Small intestine (tissue), 7 donors: ENCODE measurements around the gene ORAI2. TPM values are rescaled to one million over a fixed set of nuclear protein-coding genes. Genes with fewer than 3 reads are reported as not detected.
"Not testable (repeated sequence)": the region's sequence is repeated elsewhere in the genome, so short reads cannot be mapped to it uniquely, and the experiment has no call there.

Source experiments
- DNase-seq, 2 donors: peaks; one replicate each; pipeline versions ENCODE4 v3.0.0 to v3.0.0-alpha.2; 2013
- FAIRE-seq: peaks from 2 replicates; lab custom pipeline; 2012; peaks lifted over from hg19 to GRCh38; lab: Jason Lieb, UNC
- H3K27ac ChIP-seq, 3 donors: one replicate each; pipeline ENCODE4 v1.5.1; 2013; ENCODE audit warnings: low read length in 2 of 3, mild to moderate bottlenecking in 2 of 3, control low read depth in 1 of 3, inconsistent platforms in 1 of 3, low read depth in 1 of 3, moderate library complexity in 1 of 3
- H3K27me3 ChIP-seq, 3 donors: one replicate each; pipeline ENCODE4 v1.6.1; 2013; ENCODE audit warnings: low read length in 3 of 3, inconsistent platforms in 1 of 3; ENCODE audit not compliant: control insufficient read depth in 3 of 3, insufficient read depth in 3 of 3
- H3K36me3 ChIP-seq, 3 donors: one replicate each; pipeline ENCODE4 v1.6.1; 2013; ENCODE audit warnings: low read length in 3 of 3, inconsistent platforms in 1 of 3, low read depth in 1 of 3, mild to moderate bottlenecking in 1 of 3, moderate library complexity in 1 of 3; ENCODE audit not compliant: control insufficient read depth in 3 of 3, insufficient read depth in 2 of 3
- H3K4me1 ChIP-seq, 3 donors: one replicate each; pipeline ENCODE4 v1.6.1; 2013; ENCODE audit warnings: low read length in 2 of 3, inconsistent platforms in 1 of 3, low read depth in 1 of 3, mild to moderate bottlenecking in 1 of 3, moderate library complexity in 1 of 3; ENCODE audit not compliant: control insufficient read depth in 3 of 3, insufficient read depth in 2 of 3
- H3K4me3 ChIP-seq, 3 donors: one replicate each; pipeline ENCODE4 v1.5.1; 2013; ENCODE audit warnings: low read length in 3 of 3, control low read depth in 1 of 3, inconsistent platforms in 1 of 3, low read depth in 1 of 3, mild to moderate bottlenecking in 1 of 3, moderate library complexity in 1 of 3
- H3K9me3 ChIP-seq, 2 donors: one replicate each; pipeline ENCODE4 v1.6.1; 2013; ENCODE audit warnings: low read depth in 1 of 2, low read length in 1 of 2; ENCODE audit not compliant: control insufficient read depth in 2 of 2, insufficient read depth in 1 of 2
- WGBS, 3 donors: extraction: QIAGEN DNeasy Blood & Tissue Kit; methylation state at CpG; one replicate each; pipeline ENCODE4 v1.1.7; 2013; 5-methylcytosine and 5-hydroxymethylcytosine counted together
- polyA plus RNA-seq, 4 donors: library from polyadenylated mRNA; stranded (reverse) in 3 of 4; unstranded in 1 of 4; fragments of 200-250 nt in 3 of 4; fragments of 120-200 nt in 1 of 4; gene quantifications; one replicate each; pipeline versions ENCODE4 v1.2.1 to v1.2.3, GENCODE V29; 2013
- donor health status: healthy with polysubstance abuse.
- donor health status: control.
- donor health status: control.
- donor health status: Bipolar disorder and iron deficiency.
- donor health status: healthy.

The ORAI2 gene
- polyA plus RNA-seq, 4 donors = 0.89 to 8.8 (median 5.4) TPM

GRCh38 chr7:102479209-102479584 is 45.8 kb downstream of the ORAI2 start:
- H3K36me3 ChIP-seq, FAIRE-seq, DNase-seq, H3K27ac ChIP-seq, H3K4me1 ChIP-seq, H3K27me3 ChIP-seq, H3K9me3 ChIP-seq, H3K4me3 ChIP-seq: not testable (repeated sequence)
- WGBS, 3 donors = 0 to 2% (median 0%) methylated on average over 2 of the region's 10 CpGs

- not testable (repeated sequence) for DNase-seq, H3K4me1 ChIP-seq, H3K4me3 ChIP-seq, H3K27me3 ChIP-seq, H3K36me3 ChIP-seq, H3K27ac ChIP-seq, FAIRE-seq, H3K9me3 ChIP-seq
- WGBS, 3 donors = 2 to 7% (median 7%) methylated on average over 6 to 8 of the region's 11 CpGs
These were observed 46.7 kb downstream of the ORAI2 start for GRCh38 chr7:102479982-102480637.

GRCh38 chr7:102481962-102482361 is 48.6 kb downstream of the ORAI2 start:
- WGBS, 3 donors = no CpG with 5 or more reads among the region's 10 CpGs
- not testable (repeated sequence) for FAIRE-seq, H3K36me3 ChIP-seq, DNase-seq, H3K9me3 ChIP-seq, H3K27ac ChIP-seq, H3K4me1 ChIP-seq, H3K4me3 ChIP-seq, H3K27me3 ChIP-seq

GRCh38 chr7:102484317-102484716 is 50.9 kb downstream of the ORAI2 start:
- not testable (repeated sequence) for FAIRE-seq, H3K36me3 ChIP-seq, H3K27ac ChIP-seq, H3K4me3 ChIP-seq, H3K9me3 ChIP-seq, H3K27me3 ChIP-seq, H3K4me1 ChIP-seq, DNase-seq
- WGBS, 3 donors = no CpG with 5 or more reads among the region's 5 CpGs

GRCh38 chr7:102490529-102491075 is 57.2 kb downstream of the ORAI2 start:
- H3K27me3 ChIP-seq, H3K4me3 ChIP-seq, DNase-seq, H3K36me3 ChIP-seq, H3K27ac ChIP-seq, H3K9me3 ChIP-seq, FAIRE-seq, H3K4me1 ChIP-seq: not testable (repeated sequence)
- WGBS, 3 donors = 37 to 68% (median 40%) methylated on average over 2 to 3 of the region's 12 CpGs

GRCh38 chr7:102493220-102493935 is 60.0 kb downstream of the ORAI2 start:
- WGBS, 3 donors = no CpG with 5 or more reads among the region's 33 CpGs
- not testable (repeated sequence) for H3K27me3 ChIP-seq, H3K27ac ChIP-seq, H3K9me3 ChIP-seq, DNase-seq, FAIRE-seq, H3K4me3 ChIP-seq, H3K4me1 ChIP-seq, H3K36me3 ChIP-seq

GRCh38 chr7:102494026-102494425 is 60.7 kb downstream of the ORAI2 start:
- H3K36me3 ChIP-seq, H3K4me3 ChIP-seq, DNase-seq: not testable (repeated sequence)

GRCh38 chr7:102494473-102495149 is 61.2 kb downstream of the ORAI2 start:
- not testable (repeated sequence) for H3K9me3 ChIP-seq, H3K36me3 ChIP-seq, H3K27ac ChIP-seq, FAIRE-seq, DNase-seq, H3K4me3 ChIP-seq, H3K27me3 ChIP-seq, H3K4me1 ChIP-seq
- no CpG with 5 or more reads among the region's 67 CpGs for WGBS, 3 donors

More at GRCh38 chr7:102494026-102494425, 60.7 kb downstream of the ORAI2 start:
- 17 to 32% (median 25%) methylated on average over 4 to 7 of the region's 15 CpGs for WGBS, 3 donors
- H3K9me3 ChIP-seq, H3K27ac ChIP-seq, H3K4me1 ChIP-seq, FAIRE-seq, H3K27me3 ChIP-seq: not testable (repeated sequence)
